IPS-18c (cell line): ENCODE results near the gene GPR143.
"Not testable (repeated sequence)": the region's sequence is repeated elsewhere in the genome, so short reads cannot be mapped to it uniquely, and the experiment has no call there.

Source experiments
- H3K4me3 ChIP-seq: 2 replicates; pipeline ENCODE4 v1.7.0; 2013; ENCODE audit warnings: low read depth, mild to moderate bottlenecking, low read length, moderate library complexity; ENCODE audit not compliant: insufficient read depth
- H3K9me3 ChIP-seq: one replicate; pipeline ENCODE4 v1.6.1; 2013; ENCODE audit warnings: mild to moderate bottlenecking, low read length, moderate library complexity; ENCODE audit not compliant: control insufficient read depth, insufficient read depth

GPR143 gene

DNA sequence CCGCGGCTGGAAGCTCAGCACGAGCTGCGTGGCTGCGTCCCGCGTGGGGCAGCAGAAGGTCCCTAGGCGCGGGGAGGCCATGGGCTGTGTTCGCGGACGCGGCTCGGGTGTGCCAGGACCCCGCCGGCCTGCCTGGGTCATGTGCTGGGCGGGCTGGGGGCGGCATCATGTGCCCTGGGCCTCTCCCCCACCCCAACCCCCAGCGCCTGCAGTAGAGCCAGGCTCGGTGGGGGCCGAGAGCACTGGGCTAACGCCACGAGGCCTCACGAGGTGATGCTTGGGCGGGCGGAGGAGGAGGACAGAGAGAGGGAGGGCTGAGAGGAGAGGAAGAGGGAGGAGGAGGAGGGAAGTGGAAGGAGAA, at the start of gene GPR143:
Gene GPR143 (minus strand): TSS at position 111 of the 361 bp plus-strand sequence. CDS start 30 bp downstream, at position 81.
- peaks cover 16% of the 10 kb centered on the region for H3K9me3 ChIP-seq
- H3K4me3 ChIP-seq = peak within 1 kb of the TSS; percentile 38

GRCh38 chrX:9811086-9811485, 45.4 kb upstream of the GPR143 start:
- not testable (repeated sequence) for H3K4me3 ChIP-seq, H3K9me3 ChIP-seq

GRCh38 chrX:9809876-9810275, 44.2 kb upstream of the GPR143 start:
- not testable (repeated sequence) for H3K4me3 ChIP-seq, H3K9me3 ChIP-seq

DNA sequence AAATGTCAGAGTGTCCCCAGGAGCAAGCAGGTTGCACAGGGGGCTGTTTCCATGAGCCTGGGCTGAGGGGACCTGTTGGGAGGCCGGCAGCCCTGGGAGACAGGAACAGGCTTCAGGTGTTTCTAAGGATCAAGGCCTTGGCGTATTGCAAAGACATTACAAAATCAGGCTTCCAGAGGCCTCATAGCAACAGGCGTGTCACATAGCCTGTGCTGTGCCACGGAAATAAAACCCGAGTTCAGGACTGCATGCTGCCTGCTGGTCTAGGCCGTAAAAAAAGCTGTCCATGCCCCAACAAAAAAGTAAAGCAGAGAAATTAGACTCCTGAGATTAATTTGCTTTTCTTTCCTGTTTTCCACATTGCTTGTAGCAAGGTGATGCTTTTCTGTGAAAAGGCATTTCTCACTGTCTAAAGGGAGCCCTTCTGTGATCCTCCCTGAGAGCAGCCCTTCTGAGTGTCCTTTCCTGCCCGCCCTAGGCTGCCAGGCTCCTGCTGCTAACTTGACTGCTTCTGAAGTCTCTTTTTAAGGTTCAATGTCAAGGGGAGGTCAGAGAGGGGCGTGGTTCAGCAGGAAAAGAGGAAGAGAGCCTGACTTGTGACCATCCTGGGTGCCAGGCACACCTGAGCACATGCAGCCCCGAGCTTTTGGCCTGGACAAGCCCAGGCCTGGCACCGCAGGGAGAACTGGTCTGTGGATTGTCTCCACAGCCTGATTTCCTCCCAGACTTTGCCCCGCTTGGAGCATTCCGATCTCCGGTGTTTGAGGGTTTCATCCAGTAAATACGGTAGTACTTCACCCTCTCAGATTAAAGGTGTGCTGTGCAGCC, 41.9 kb upstream of the GPR143 start:
- Histone ChIP-seq H3K4me3 (no peak overlapping the region; the same call in 1 of the 2 replicates), H3K9me3 (peaks cover 5% of the 10 kb centered on the region)

GRCh38 chrX:9805956-9806355, 40.3 kb upstream of the GPR143 start:
- Histone ChIP-seq H3K9me3 (peaks cover 5% of the 10 kb centered on the region), H3K4me3 (no peak overlapping the region)

GRCh38 chrX:9804444-9804843, 38.8 kb upstream of the GPR143 start:
- Histone ChIP-seq H3K4me3 (no peak overlapping the region), H3K9me3 (peaks cover 5% of the 10 kb centered on the region)

DNA sequence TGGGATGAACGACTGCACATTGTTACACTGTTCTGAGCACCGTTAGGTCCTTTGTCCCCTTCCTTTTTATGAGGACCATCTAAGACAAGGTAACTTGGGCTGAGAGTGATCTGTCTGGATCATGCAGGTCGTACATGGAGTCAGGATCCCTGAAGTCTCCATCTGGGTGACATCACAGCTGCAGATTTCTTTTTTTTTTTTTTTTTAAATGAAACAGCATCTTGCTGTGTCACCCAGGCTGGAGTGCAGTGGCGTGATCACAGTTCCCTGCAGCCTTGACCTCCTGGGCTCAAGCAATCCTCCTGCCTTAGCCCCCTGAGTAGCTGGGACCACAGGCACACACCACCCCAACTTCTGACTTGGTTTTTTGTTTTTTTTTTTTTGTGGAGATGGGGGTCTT, 37.1 kb upstream of the GPR143 start:
- no peak overlapping the region for H3K4me3 ChIP-seq

GRCh38 chrX:9797384-9798360, 32.0 kb upstream of the GPR143 start:
- H3K4me3 ChIP-seq = no peak overlapping the region
- peaks cover 8% of the 10 kb centered on the region for H3K9me3 ChIP-seq

More for the DNA sequence above, 37.1 kb upstream of the GPR143 start:
- peaks cover 2% of the 10 kb centered on the region for H3K9me3 ChIP-seq

- H3K4me3 ChIP-seq = no peak overlapping the region
- H3K9me3 ChIP-seq = peaks cover 11% of the 10 kb centered on the region
Observed at GRCh38 chrX:9794495-9794894, 28.8 kb upstream of the GPR143 start.

DNA sequence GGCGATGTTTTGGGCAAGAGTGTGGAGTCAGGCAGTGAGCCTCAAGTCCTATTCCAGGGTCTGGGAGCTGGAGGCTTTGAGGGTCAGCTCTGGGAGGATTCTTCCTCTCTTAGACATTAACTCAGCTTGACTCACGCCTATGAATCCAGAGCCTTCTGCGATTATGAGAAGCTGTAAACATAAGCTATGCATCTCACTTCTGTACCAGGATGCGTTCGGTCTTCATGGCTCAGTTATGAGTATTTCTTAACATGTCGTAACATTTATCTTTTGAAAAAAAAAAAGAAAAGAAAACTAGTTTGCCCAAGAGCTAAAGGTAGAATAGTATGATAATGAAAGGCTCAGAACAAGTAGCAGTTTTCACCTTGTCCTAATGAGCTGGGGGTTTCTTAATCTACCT, 25.2 kb upstream of the GPR143 start:
- Histone ChIP-seq H3K9me3 (peaks cover 8% of the 10 kb centered on the region), H3K4me3 (no peak overlapping the region)

- Histone ChIP-seq H3K9me3 (peaks cover 3% of the 10 kb centered on the region), H3K4me3 (peak overlapping the region; percentile 28; the same call in 1 of the 2 replicates)
Observed at GRCh38 chrX:9789555-9789954, 23.9 kb upstream of the GPR143 start.

GRCh38 chrX:9788911-9789310, 23.3 kb upstream of the GPR143 start:
- Histone ChIP-seq H3K4me3 (peak overlapping the region; percentile 20), H3K9me3 (peaks cover 5% of the 10 kb centered on the region)

GRCh38 chrX:9786798-9787635, 21.4 kb upstream of the GPR143 start:
- H3K4me3 ChIP-seq = peak overlapping the region; percentile 53

GRCh38 chrX:9785944-9786797, 20.5 kb upstream of the GPR143 start, which contains the start of gene SHROOM2:
TSS of gene SHROOM2 (plus strand) at chrX:9786429. CDS start at chrX:9786546, 117 bp downstream.
- peak within 1 kb of the TSS; percentile 53 for H3K4me3 ChIP-seq
- peaks cover 6% of the 10 kb centered on the region for H3K9me3 ChIP-seq

More at GRCh38 chrX:9786798-9787635, 21.4 kb upstream of the GPR143 start:
- H3K9me3 ChIP-seq = peaks cover 6% of the 10 kb centered on the region

GRCh38 chrX:9785254-9785943, 19.8 kb upstream of the GPR143 start:
- Histone ChIP-seq H3K9me3 (peaks cover 6% of the 10 kb centered on the region), H3K4me3 (peak overlapping the region; percentile 51; the same call in 1 of the 2 replicates)
